Liver (tissue), 9 donors: ENCODE measurements around the gene FGFRL1. TPM values are rescaled to one million over a fixed set of nuclear protein-coding genes. Genes with fewer than 3 reads are reported as not detected.

Experiments
- DNase-seq: peaks from one replicate; pipeline ENCODE4 v3.0.0-alpha.2; 2017; ENCODE audit warnings: low spot score
- H3K27ac ChIP-seq, 2 donors: one replicate each; pipeline ENCODE4 v1.7.0; 2013; ENCODE audit warnings: inconsistent platforms in 2 of 2, low read length in 2 of 2, control low read depth in 1 of 2, low read depth in 1 of 2, mild to moderate bottlenecking in 1 of 2
- H3K27me3 ChIP-seq, 4 donors: one replicate each; pipeline versions ENCODE4 v1.6.1 to v1.7.0; 2013; ENCODE audit warnings: low read length in 3 of 4, inconsistent platforms in 1 of 4, mild to moderate bottlenecking in 1 of 4, moderate library complexity in 1 of 4; ENCODE audit not compliant: control insufficient read depth in 4 of 4, insufficient read depth in 4 of 4
- H3K36me3 ChIP-seq, 4 donors: one replicate each; pipeline versions ENCODE4 v1.6.1 to v1.7.0; 2013; ENCODE audit warnings: low read length in 3 of 4, mild to moderate bottlenecking in 3 of 4, low read depth in 1 of 4, moderate library complexity in 1 of 4; ENCODE audit not compliant: control insufficient read depth in 4 of 4, insufficient read depth in 3 of 4
- H3K4me1 ChIP-seq, 4 donors: one replicate each; pipeline versions ENCODE4 v1.6.1 to v1.7.0; 2013; ENCODE audit warnings: low read length in 3 of 4, mild to moderate bottlenecking in 3 of 4, moderate library complexity in 1 of 4; ENCODE audit not compliant: control insufficient read depth in 4 of 4, insufficient read depth in 4 of 4
- H3K4me3 ChIP-seq, 3 donors: one replicate each; pipeline versions ENCODE4 v1.6.1 to v1.7.0; 2013; ENCODE audit warnings: low read length in 3 of 3, control low read depth in 1 of 3, low read depth in 1 of 3, mild to moderate bottlenecking in 1 of 3
- H3K9ac ChIP-seq, 2 donors: one replicate each; pipeline ENCODE4 v1.7.0; 2013; ENCODE audit warnings: low read length in 2 of 2, mild to moderate bottlenecking in 2 of 2, moderate library complexity in 2 of 2, control low read depth in 1 of 2, low read depth in 1 of 2
- H3K9me3 ChIP-seq, 4 donors: one replicate each; pipeline versions ENCODE4 v1.6.1 to v1.7.0; 2013; ENCODE audit warnings: low read length in 3 of 4; ENCODE audit not compliant: control insufficient read depth in 4 of 4
- ATF3 ChIP-seq: IDR thresholded peaks from 2 replicates; pipeline ENCODE4 v1.6.1; 2016; ENCODE audit warnings: antibody characterized with exemption
- CTCF ChIP-seq: fragments of 150-350 bp; IDR thresholded peaks from 2 replicates; pipeline ENCODE4 v1.5.1; 2017; ENCODE audit warnings: improper control_type of control experiment, low read depth, low read length; ENCODE audit not compliant: missing input control
- EGR1 ChIP-seq, 2 donors: IDR thresholded peaks; 2 replicates each; pipeline ENCODE4 v1.6.1; 2016 to 2018; ENCODE audit warnings: antibody characterized with exemption in 2 of 2, low read depth in 2 of 2
- FOXA1 ChIP-seq: IDR thresholded peaks from 2 replicates; pipeline ENCODE4 v1.6.1; 2016; ENCODE audit warnings: antibody characterized with exemption
- FOXA2 ChIP-seq: IDR thresholded peaks from 2 replicates; pipeline ENCODE4 v1.6.1; 2016; ENCODE audit warnings: antibody characterized with exemption
- GABPA ChIP-seq, 2 donors: IDR thresholded peaks in 1 of 2; conservative IDR thresholded peaks in 1 of 2; 2 replicates each; pipeline ENCODE4 v1.6.1; 2016; ENCODE audit warnings: antibody characterized with exemption in 2 of 2, mild to moderate bottlenecking in 1 of 2, moderate library complexity in 1 of 2
- HNF4A ChIP-seq, 2 donors: conservative IDR thresholded peaks; 2 replicates each; pipeline ENCODE4 v1.6.1; 2016; ENCODE audit warnings: antibody characterized with exemption in 2 of 2, mild to moderate bottlenecking in 2 of 2
- HNF4G ChIP-seq: IDR thresholded peaks from 2 replicates; pipeline ENCODE4 v1.6.1; 2016; ENCODE audit warnings: antibody characterized with exemption
- JUND ChIP-seq, 2 donors: IDR thresholded peaks; 2 replicates each; pipeline ENCODE4 v1.6.1; 2016; ENCODE audit warnings: antibody characterized with exemption in 2 of 2
- MAX ChIP-seq: IDR thresholded peaks from 2 replicates; pipeline ENCODE4 v1.6.1; 2016; ENCODE audit warnings: antibody characterized with exemption
- NR2F2 ChIP-seq: IDR thresholded peaks from 2 replicates; pipeline ENCODE4 v1.6.1; 2016; ENCODE audit warnings: antibody characterized with exemption
- RAD21 ChIP-seq, 2 donors: IDR thresholded peaks; 2 replicates each; pipeline ENCODE4 v1.6.1; 2016; ENCODE audit warnings: antibody characterized with exemption in 2 of 2, mild to moderate bottlenecking in 2 of 2
- REST ChIP-seq: IDR thresholded peaks from 2 replicates; pipeline ENCODE4 v1.6.1; 2016; ENCODE audit warnings: antibody characterized with exemption, mild to moderate bottlenecking
- RXRA ChIP-seq, 2 donors: IDR thresholded peaks; 2 replicates each; pipeline ENCODE4 v1.6.1; 2017 to 2018; ENCODE audit warnings: antibody characterized with exemption in 2 of 2, mild to moderate bottlenecking in 1 of 2
- SP1 ChIP-seq: IDR thresholded peaks from 2 replicates; pipeline ENCODE4 v1.6.1; 2018; ENCODE audit warnings: antibody characterized with exemption, mild to moderate bottlenecking
- YY1 ChIP-seq: IDR thresholded peaks from 2 replicates; pipeline ENCODE4 v1.6.1; 2016; ENCODE audit warnings: antibody characterized with exemption, mild to moderate bottlenecking
- ZBTB33 ChIP-seq: IDR thresholded peaks from 2 replicates; pipeline ENCODE4 v1.6.1; 2016; ENCODE audit warnings: antibody characterized with exemption
- WGBS: extraction: QIAGEN DNeasy Blood & Tissue Kit; methylation state at CpG from one replicate; pipeline ENCODE4 v1.1.7; 2013; 5-methylcytosine and 5-hydroxymethylcytosine counted together
- polyA plus RNA-seq, 2 donors: library from polyadenylated mRNA; stranded (reverse) in 1 of 2; unstranded in 1 of 2; fragments of 200-250 nt in 1 of 2; fragments of >200 nt in 1 of 2; fragmentation: Nextera tagmentation in 1 of 2; extraction: Ambion mirVana in 1 of 2; gene quantifications; one replicate each; pipeline versions ENCODE4 v1.2.1 to v1.2.3, GENCODE V29; 2013 to 2015
- total RNA-seq, 2 donors: library from RNA; depleted of rRNA; stranded (reverse); fragments of >200 nt; gene quantifications; one replicate each; pipeline ENCODE4 v1.2.3, GENCODE V29; 2014
- donor health status: healthy.
- donor health status: healthy.
- donor health status: healthy.
- donor health status: healthy.
- donor health status: healthy.

The FGFRL1 gene
- total and polyA plus RNA-seq, 4 donors: 14.2 to 49.1 (median 22.4) TPM

- no peak overlapping the region for H3K27ac ChIP-seq
- no peaks in the 10 kb centered on the region for H3K27me3 ChIP-seq
- no peak for TF ChIP-seq HNF4G
- no peak for TF ChIP-seq ATF3
- TF ChIP-seq NR2F2: no peak
- no peak for TF ChIP-seq ZBTB33
- TF ChIP-seq EGR1 (IDR thresholded peaks at IDR 0.05; ENCODE audit: low read depth in 2 of 2): no peak
- TF ChIP-seq REST: no peak
- no peak for TF ChIP-seq RXRA (IDR thresholded peaks at IDR 0.05)
- no peak for TF ChIP-seq MAX
- no peak for TF ChIP-seq HNF4A (conservative IDR thresholded peaks at IDR 0.05)
- no peak for TF ChIP-seq JUND (IDR thresholded peaks at IDR 0.05)
- TF ChIP-seq CTCF: no peak
- no peak for TF ChIP-seq FOXA1
- TF ChIP-seq YY1: no peak
- TF ChIP-seq SP1: no peak
- no peak for TF ChIP-seq RAD21 (IDR thresholded peaks at IDR 0.05)
- TF ChIP-seq FOXA2: no peak
- TF ChIP-seq GABPA (IDR thresholded peaks at IDR 0.05 in 1 of 2, conservative IDR thresholded peaks at IDR 0.05 in 1 of 2): no peak
- H3K4me1 ChIP-seq: peaks cover 3 to 26% (median 15%) of the 10 kb centered on the region in 4 donors
- no peak overlapping the region for H3K4me3 ChIP-seq
- no peak for DNase-seq
- H3K9ac ChIP-seq: no peak overlapping the region
- 81% methylated on average over 18 of the region's 18 CpGs for WGBS
- H3K9me3 ChIP-seq: no peaks in the 10 kb centered on the region
- H3K36me3 ChIP-seq: no peaks in the 10 kb centered on the region
Observed at GRCh38 chr4:999882-1000425, 11.5 kb upstream of the FGFRL1 start.
